GM03348 (cell line): ENCODE results near the gene OSBPL10.
"Not testable (repeated sequence)": the region's sequence is repeated elsewhere in the genome, so short reads cannot be mapped to it uniquely, and the experiment has no call there.

Experiments
- DNase-seq: peaks from one replicate; pipeline ENCODE4 v3.0.0; 2012; ENCODE audit warnings: low spot score

The OSBPL10 gene, protein sequence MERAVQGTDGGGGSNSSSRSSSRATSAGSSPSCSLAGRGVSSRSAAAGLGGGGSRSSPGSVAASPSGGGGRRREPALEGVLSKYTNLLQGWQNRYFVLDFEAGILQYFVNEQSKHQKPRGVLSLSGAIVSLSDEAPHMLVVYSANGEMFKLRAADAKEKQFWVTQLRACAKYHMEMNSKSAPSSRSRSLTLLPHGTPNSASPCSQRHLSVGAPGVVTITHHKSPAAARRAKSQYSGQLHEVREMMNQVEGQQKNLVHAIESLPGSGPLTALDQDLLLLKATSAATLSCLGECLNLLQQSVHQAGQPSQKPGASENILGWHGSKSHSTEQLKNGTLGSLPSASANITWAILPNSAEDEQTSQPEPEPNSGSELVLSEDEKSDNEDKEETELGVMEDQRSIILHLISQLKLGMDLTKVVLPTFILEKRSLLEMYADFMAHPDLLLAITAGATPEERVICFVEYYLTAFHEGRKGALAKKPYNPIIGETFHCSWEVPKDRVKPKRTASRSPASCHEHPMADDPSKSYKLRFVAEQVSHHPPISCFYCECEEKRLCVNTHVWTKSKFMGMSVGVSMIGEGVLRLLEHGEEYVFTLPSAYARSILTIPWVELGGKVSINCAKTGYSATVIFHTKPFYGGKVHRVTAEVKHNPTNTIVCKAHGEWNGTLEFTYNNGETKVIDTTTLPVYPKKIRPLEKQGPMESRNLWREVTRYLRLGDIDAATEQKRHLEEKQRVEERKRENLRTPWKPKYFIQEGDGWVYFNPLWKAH

GRCh38 chr3:31981206-31982181, at the start of gene OSBPL10, which contains the start of gene ZNF860:
Gene OSBPL10 (minus strand): TSS chr3:31981262. CDS start chr3:31981179, 83 bp downstream.
Gene ZNF860 (plus strand): TSS chr3:31981750. CDS start chr3:31989080, 7,330 bp downstream.
- peak; percentile 87 for DNase-seq

GRCh38 chr3:32026593-32026992, 45.5 kb upstream of the OSBPL10 start:
- no peak for DNase-seq

- no peak for DNase-seq
These were observed 41.9 kb upstream of the OSBPL10 start for GRCh38 chr3:32022947-32023346.

GRCh38 chr3:32021748-32022147, 40.7 kb upstream of the OSBPL10 start:
- DNase-seq: no peak

DNA sequence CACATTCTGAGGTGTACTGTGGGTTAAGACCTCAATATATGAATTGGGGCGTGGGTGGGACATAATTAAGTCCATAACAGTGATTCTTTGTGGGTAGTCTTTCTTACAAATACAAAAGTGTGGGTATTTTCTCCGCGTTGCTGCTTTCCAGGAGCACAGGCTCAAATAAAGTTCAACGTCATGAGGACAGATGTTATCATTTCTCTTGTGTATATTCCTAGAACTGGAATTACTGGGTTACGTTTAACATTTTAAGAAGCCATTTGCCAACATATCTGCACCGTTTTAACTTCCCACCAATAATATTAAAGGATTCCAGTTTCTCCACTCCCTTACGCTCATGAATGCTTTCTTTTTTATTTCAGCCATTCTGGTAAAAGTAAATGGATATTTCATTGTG, 40.1 kb upstream of the OSBPL10 start:
- DNase-seq: no peak

GRCh38 chr3:32018757-32019564, 37.9 kb upstream of the OSBPL10 start:
- DNase-seq: peak; percentile 75

GRCh38 chr3:32017286-32017685, 36.2 kb upstream of the OSBPL10 start:
- no peak for DNase-seq

- not testable (repeated sequence) for DNase-seq
These were observed 34.6 kb upstream of the OSBPL10 start for GRCh38 chr3:32015638-32016037.

DNA sequence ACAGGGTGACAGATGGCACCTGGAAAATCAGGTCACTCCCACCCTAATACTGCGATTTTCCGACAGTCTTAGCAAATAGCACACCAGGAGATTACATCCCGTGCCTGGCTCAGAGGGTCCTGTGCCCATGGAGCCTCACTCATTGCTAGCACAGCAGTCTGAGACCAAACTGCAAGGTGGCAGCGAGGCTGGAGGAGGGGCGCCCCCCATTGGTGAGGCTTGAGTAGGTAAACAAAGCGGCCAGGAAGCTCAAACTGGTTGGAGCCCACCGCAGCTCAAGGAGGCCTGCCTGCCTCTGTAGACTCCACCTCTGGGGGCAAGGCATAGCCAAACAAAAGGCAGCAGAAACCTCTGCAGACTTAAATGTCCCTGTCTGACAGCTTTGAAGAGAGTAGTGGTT, 29.6 kb upstream of the OSBPL10 start:
- not testable (repeated sequence) for DNase-seq

DNA sequence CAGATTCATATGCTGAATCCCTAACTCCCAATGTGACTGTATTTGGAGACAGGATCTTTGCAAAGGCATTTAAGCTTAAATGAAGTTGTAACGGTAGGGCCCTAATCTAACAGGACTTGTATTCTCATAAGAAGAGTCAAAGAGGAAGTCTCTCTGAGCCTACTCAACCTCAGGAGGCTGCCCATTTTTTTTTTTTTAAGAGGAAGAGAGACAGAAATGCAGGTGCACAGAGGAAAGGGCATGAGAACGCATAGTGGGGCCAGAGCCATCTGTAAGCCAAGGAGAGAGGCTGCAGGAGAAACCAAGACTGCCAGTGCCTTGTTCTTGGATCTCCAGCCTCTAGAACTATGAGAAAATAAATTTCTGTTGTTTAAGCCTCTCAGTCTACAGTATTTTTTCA, 28.9 kb upstream of the OSBPL10 start:
- DNase-seq: no peak

DNA sequence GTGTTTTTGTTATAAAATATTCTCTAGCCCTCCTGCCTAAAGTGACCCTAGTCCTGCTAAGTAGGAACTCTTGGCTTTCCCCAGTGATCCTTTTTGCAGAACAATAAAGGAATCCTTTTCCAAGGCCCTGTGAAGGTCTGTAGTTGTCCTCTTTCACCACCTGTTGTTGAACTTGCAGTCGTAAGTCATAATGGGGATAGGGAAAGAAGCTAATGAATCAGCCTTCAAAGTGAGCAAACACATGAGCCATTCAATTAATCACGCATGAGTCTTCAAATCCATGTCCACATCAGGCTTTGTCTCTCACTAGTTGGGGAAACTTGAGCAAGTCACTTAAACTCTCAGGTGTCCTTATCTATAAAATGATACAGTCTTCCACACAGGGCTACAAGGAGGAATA, 28.0 kb upstream of the OSBPL10 start:
- DNase-seq: no peak

- no peak for DNase-seq
These were observed 23.2 kb upstream of the OSBPL10 start for GRCh38 chr3:32004113-32004765.

- no peak for DNase-seq
These were observed 22.3 kb upstream of the OSBPL10 start for GRCh38 chr3:32003380-32003779.

DNA sequence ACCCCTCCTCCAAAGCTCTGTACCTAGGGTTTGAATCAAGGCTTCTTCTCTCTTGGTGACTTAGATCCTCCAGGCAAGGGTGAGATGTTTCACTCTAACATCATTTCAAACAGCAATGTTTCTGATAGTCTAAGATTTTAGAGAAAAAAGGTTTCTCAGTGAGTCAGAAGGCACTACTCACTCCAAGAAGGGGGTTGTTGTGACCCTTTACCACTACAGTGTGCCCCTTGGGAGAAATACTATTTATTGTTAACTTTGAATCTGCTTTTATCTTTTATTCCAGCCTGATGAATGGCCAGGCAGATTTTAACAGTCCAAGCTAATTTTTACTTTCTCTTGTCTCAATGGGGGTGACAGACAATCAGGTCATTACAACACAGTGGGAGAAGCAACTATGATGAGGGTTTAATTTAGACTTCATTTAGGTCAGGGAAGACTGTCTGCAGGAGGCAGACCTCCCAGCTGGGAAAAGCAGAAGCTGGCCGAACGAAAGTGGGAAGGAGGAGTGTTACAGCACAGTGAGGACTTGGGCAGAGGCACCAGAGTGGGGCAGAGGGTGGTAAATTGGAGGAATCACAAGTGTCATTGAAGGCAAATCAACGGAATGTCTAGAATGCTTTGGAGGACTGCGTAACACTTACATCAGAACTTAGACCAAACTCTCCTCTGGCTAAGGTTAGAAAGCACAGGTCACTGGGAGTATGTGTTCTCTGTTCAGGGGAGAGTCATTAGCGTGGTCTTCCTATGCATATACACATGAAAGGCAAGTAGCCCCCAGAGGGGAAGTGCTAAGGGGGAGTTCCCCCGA, 21.7 kb upstream of the OSBPL10 start:
- DNase-seq: no peak

DNA sequence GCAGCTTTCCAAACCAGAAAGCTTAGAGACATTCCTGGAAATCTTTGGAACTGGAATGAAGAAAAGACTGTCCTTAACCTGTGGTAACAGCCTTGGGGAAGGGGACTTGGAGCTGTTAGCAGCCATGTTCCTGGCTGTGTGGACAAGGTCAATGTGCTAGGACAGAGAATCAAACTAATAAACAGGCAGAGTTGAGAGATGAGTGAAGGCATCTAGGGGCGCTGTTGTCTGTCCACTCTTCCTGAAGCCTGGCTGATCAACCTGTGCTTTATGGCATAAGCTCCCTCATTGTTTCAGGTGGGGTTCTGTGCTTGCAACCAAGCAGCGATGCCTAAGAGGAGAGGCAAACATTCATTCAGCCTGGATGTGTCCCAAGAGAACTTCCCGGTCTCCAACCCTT, 19.8 kb upstream of the OSBPL10 start:
- no peak for DNase-seq

- DNase-seq: no peak
These were observed 18.9 kb upstream of the OSBPL10 start for GRCh38 chr3:31999907-32000439.

- DNase-seq: no peak
These were observed 16.4 kb upstream of the OSBPL10 start for GRCh38 chr3:31997500-31997899.

- DNase-seq: no peak
These were observed 15.1 kb upstream of the OSBPL10 start for GRCh38 chr3:31996195-31996594.

- DNase-seq: not testable (repeated sequence)
These were observed 14.0 kb upstream of the OSBPL10 start for GRCh38 chr3:31995026-31995425.
